HepG2 (cell line): Measurements from ENCODE around the gene CCM2. TPM values are rescaled to one million over a fixed set of nuclear protein-coding genes. Genes with fewer than 3 reads are reported as not detected.

Experiments used
- ATAC-seq: fragments of 200-7000 bp; cut with Tn5 transposase; 3 replicates; pipeline ENCODE4 v1.9.1; 2020; ENCODE audit warnings: mild to moderate bottlenecking, moderate library complexity
- BruUV-seq: library from RNA; stranded (reverse); fragments of 400-500 nt; replicated peaks from 2 replicates; lab custom pipeline; 2021; lab: Mats Ljungman, UMichigan
- CTCF ChIA-PET: fragments of 300-600 bp; formaldehyde crosslinking; extraction: SDS; loops from one replicate; lab custom pipeline; 2021; ENCODE audit warnings: low total read pairs, inconsistent platforms, low intra/inter-chr PET ratio; lab: Yijun Ruan, JAX
- POLR2A ChIA-PET: fragments of 350-600 bp; sonication (Branson Sonifier 250); formaldehyde crosslinking; loops from one replicate; lab custom pipeline; 2020; ENCODE audit warnings: antibody characterized with exemption, inconsistent platforms; lab: Yijun Ruan, JAX
- DNase-seq: peaks from one replicate; pipeline ENCODE4 v3.0.0-alpha.2; 2015; ENCODE audit warnings: low spot score
- FAIRE-seq: peaks from 3 replicates; lab custom pipeline; 2011; peaks lifted over from hg19 to GRCh38; lab: Jason Lieb, UNC
- H2AFZ ChIP-seq: one replicate; pipeline ENCODE4 v1.6.1; 2011; ENCODE audit warnings: low read length, inconsistent platforms
- H3K27ac ChIP-seq: fragments of 300-600 bp; 3 replicates; pipeline ENCODE4 v1.8.0; 2011; ENCODE audit warnings: mixed run types, mild to moderate bottlenecking, mixed read lengths, low read length, inconsistent platforms; ENCODE audit not compliant: insufficient read depth; ENCODE audit errors: extremely low read length
- H3K27me3 ChIP-seq, 2 experiments: fragments of 200-600 bp in 1 of 2; 2 replicates in 1 of 2; 3 replicates in 1 of 2; pipeline versions ENCODE4 v1.6.0 to v1.8.0; 2011; ENCODE audit warnings: low read length in 2 of 2, mild to moderate bottlenecking in 2 of 2, moderate library complexity in 2 of 2, inconsistent platforms in 1 of 2; ENCODE audit not compliant: insufficient read depth in 2 of 2, control insufficient read depth in 1 of 2
- H3K36me3 ChIP-seq, 2 experiments: fragments of 200-600 bp in 1 of 2; replicated peaks in 1 of 2; 2 replicates in 1 of 2; 3 replicates in 1 of 2; pipeline versions ENCODE4 v1.5.1 to v1.8.0; 2011; ENCODE audit warnings: low read length in 2 of 2, inconsistent platforms in 1 of 2; ENCODE audit not compliant: insufficient read depth in 2 of 2, control insufficient read depth in 1 of 2
- H3K4me1 ChIP-seq: 2 replicates; pipeline ENCODE4 v1.5.1; 2012; ENCODE audit warnings: low read length, inconsistent platforms; ENCODE audit not compliant: insufficient read depth
- H3K4me2 ChIP-seq: 2 replicates; pipeline ENCODE4 v1.6.0; 2011; ENCODE audit warnings: low read depth, low read length, inconsistent platforms
- H3K4me3 ChIP-seq, 3 experiments: fragments of 200-600 bp in 1 of 3; sonication (generic), shearing (Covaris generic) in 1 of 3; replicated peaks in 1 of 3; 2 replicates each; pipeline ENCODE4 v1.5.1; 2011 to 2016; ENCODE audit warnings: low read length in 3 of 3, inconsistent platforms in 2 of 3, low read depth in 2 of 3, mild to moderate bottlenecking in 2 of 3, control low read depth in 1 of 3, mixed read lengths in 1 of 3; ENCODE audit not compliant: insufficient read depth in 1 of 3
- H3K79me2 ChIP-seq: one replicate; pipeline ENCODE4 v1.6.1; 2011; ENCODE audit warnings: low read length, inconsistent platforms; ENCODE audit not compliant: insufficient read depth
- H3K9ac ChIP-seq: 2 replicates; pipeline ENCODE4 v1.6.0; 2011; ENCODE audit warnings: mild to moderate bottlenecking, low read depth, low read length, inconsistent platforms; ENCODE audit not compliant: insufficient read depth
- H3K9me3 ChIP-seq: 2 replicates; pipeline ENCODE4 v1.5.1; 2012; ENCODE audit warnings: mild to moderate bottlenecking, low read length
- H4K20me1 ChIP-seq: 2 replicates; pipeline ENCODE4 v1.6.0; 2011; ENCODE audit warnings: inconsistent platforms, mild to moderate bottlenecking, low read length, moderate library complexity; ENCODE audit not compliant: insufficient read depth
- GRHL1 ChIP-seq: sonication (generic); formaldehyde crosslinking; conservative IDR thresholded peaks from 2 replicates; pipeline ENCODE4 v1.8.0; 2022; ENCODE audit warnings: missing genetic modification reagents
- HIVEP1 ChIP-seq: sonication (generic); formaldehyde crosslinking; IDR thresholded peaks from 2 replicates; pipeline ENCODE4 v1.4.0; 2020; ENCODE audit warnings: mild to moderate bottlenecking, missing genetic modification reagents
- POLR2A ChIP-seq, 2 experiments: IDR thresholded peaks; 2 replicates each; pipeline ENCODE4 v1.6.1; 2011; ENCODE audit warnings: low read depth in 2 of 2, low read length in 2 of 2, mild to moderate bottlenecking in 1 of 2, moderate library complexity in 1 of 2; ENCODE audit not compliant: insufficient read depth in 1 of 2
- SNRNP70 ChIP-seq: fragments of 200-400 bp; formaldehyde crosslinking; IDR thresholded peaks from 2 replicates; pipeline ENCODE4 v1.6.1; 2017; ENCODE audit warnings: mild to moderate bottlenecking, low read depth, low read length, moderate library complexity
- WGBS: methylation state at CpG from one replicate; pipeline ENCODE4 v1.1.6; 2017; ENCODE audit warnings: low lambda C conversion rate; 5-methylcytosine and 5-hydroxymethylcytosine counted together
- in situ Hi-C: cut with HindIII; loops from 2 replicates; pipeline ENCODE4 v1.10.0; 2017; ENCODE audit warnings: low pct_unique_long_range_greater_than_20kb; ENCODE audit not compliant: extremely low pct_ligation_motif_present
- intact Hi-C: fragments of 100-400 bp; cut with micrococcal nuclease; formaldehyde crosslinking; loops from one replicate; pipeline ENCODE4 v1.10.0; 2022; ENCODE audit not compliant: unreplicated experiment
- polyA plus RNA-seq, 8 experiments: library from polyadenylated mRNA; depleted of rRNA in 3 of 8; stranded (reverse) in 7 of 8; unstranded in 1 of 8; fragments of >200 nt; fragmentation: Illumina TruSeq in 4 of 8; extraction: Trizol in 4 of 8; gene quantifications; 2 replicates each; pipeline versions ENCODE4 v1.2.1 to v1.2.3, GENCODE V29; 2011 to 2016; ENCODE audit warnings: low read depth in 4 of 8, missing spikeins in 1 of 8, mixed read lengths in 1 of 8; ENCODE audit not compliant: insufficient read depth in 1 of 8
- total RNA-seq, 5 experiments: library from RNA; depleted of rRNA; stranded (reverse); fragments of >200 nt; fragmentation: Illumina TruSeq; extraction: Trizol; gene quantifications; 2 replicates each; pipeline ENCODE4 v1.2.3, GENCODE V29; 2016; ENCODE audit warnings: low read depth in 1 of 5

Gene CCM2
- total and polyA plus RNA-seq, 2 of the 13 experiments (the other 11 are each of a cell fraction or from before 2014, with no cell fraction given): 13.7 to 15.8 TPM

GRCh38 chr7:45084336-45084735 lies 84.3 kb downstream of the CCM2 start:
- no peaks in the 10 kb centered on the region for H4K20me1 ChIP-seq
- H3K36me3 ChIP-seq: no peaks in the 10 kb centered on the region
- H3K4me3 ChIP-seq: no peak overlapping the region
- BruUV-seq: no TSS peak
- ChIA-PET CTCF (no interaction called here), POLR2A (no interaction called here)
- no peak overlapping the region for H3K27ac ChIP-seq
- FAIRE-seq: no peak
- no peak overlapping the region for H2AFZ ChIP-seq
- H3K4me1 ChIP-seq: peaks cover 9% of the 10 kb centered on the region; the same call in 1 of the 2 replicates
- DNase-seq: no peak
- no peak overlapping the region for H3K4me2 ChIP-seq
- peaks cover 9 to 33% of the 10 kb centered on the region in 2 experiments for H3K27me3 ChIP-seq
- no peak for ATAC-seq
- no peak overlapping the region for H3K9ac ChIP-seq
- in situ Hi-C loops (no loop called here), intact Hi-C loops (no loop called here)
- H3K9me3 ChIP-seq: no peaks in the 10 kb centered on the region
- 51% methylated on average over 4 of the region's 5 CpGs for WGBS
- H3K79me2 ChIP-seq: no peaks in the 10 kb centered on the region
- no peak for TF ChIP-seq POLR2A (IDR thresholded peaks at IDR 0.05; ENCODE audit: insufficient read depth in 1 of 2, low read depth in 2 of 2, low read length in 2 of 2)
- no peak for TF ChIP-seq SNRNP70

- WGBS: 19% methylated on average over 13 of the region's 24 CpGs
- intact Hi-C loops: no loop called here
- Histone ChIP-seq H3K27me3 (peaks cover 9 to 33% of the 10 kb centered on the region in 2 experiments), H3K9ac (no peak overlapping the region), H2AFZ (no peak overlapping the region), H3K9me3 (no peaks in the 10 kb centered on the region)
- FAIRE-seq (no peak), DNase-seq (no peak)
- in situ Hi-C loops: no loop called here
- BruUV-seq: no TSS peak
- TF ChIP-seq HIVEP1 (0 out of 2 replicates have a peak, but pooled peaks have one; percentile 44), GRHL1 (CRISPR knock-in tag) (no peak)
- TF ChIP-seq, all 625 proteins: peak for 1
- Histone ChIP-seq H3K27ac (no peak overlapping the region), H3K36me3 (no peaks in the 10 kb centered on the region), H3K79me2 (no peaks in the 10 kb centered on the region), H4K20me1 (no peaks in the 10 kb centered on the region), H3K4me3 (no peak overlapping the region; a peak in 1 of 6 replicates), H3K4me2 (peak overlapping the region; percentile 7; the same call in 1 of the 2 replicates), H3K4me1 (peaks cover 9% of the 10 kb centered on the region; the same call in 1 of the 2 replicates)
- POLR2A ChIA-PET: no interaction called here
- CTCF ChIA-PET: no interaction called here
- 0 out of 3 replicates have a peak, but pooled peaks have one; percentile 5 for ATAC-seq
Measured at GRCh38 chr7:45084901-45085618, 85.1 kb downstream of the CCM2 start.
